Type B pancreatic cell (in vitro differentiated cells): ENCODE results near the gene ULK4. TPM values are rescaled to one million over a fixed set of nuclear protein-coding genes. Genes with fewer than 3 reads are reported as not detected.
"Not testable (repeated sequence)": the region's sequence is repeated elsewhere in the genome, so short reads cannot be mapped to it uniquely, and the experiment has no call there.

Experiments
- DNase-seq: peaks from one replicate; pipeline ENCODE4 v3.0.0; 2021; ENCODE audit warnings: mixed read lengths; ENCODE audit not compliant: unreplicated experiment; ENCODE audit errors: extremely low spot score
- H3K27ac Mint-ChIP-seq: 2 replicates; pipeline ENCODE4 v1.8.0; 2021; ENCODE audit warnings: mild to moderate bottlenecking, mixed read lengths
- H3K27me3 Mint-ChIP-seq: 2 replicates; pipeline ENCODE4 v1.8.0; 2021; ENCODE audit warnings: mixed read lengths
- H3K36me3 Mint-ChIP-seq: 2 replicates; pipeline ENCODE4 v1.8.0; 2021; ENCODE audit warnings: mixed read lengths
- H3K4me1 Mint-ChIP-seq: one replicate; pipeline ENCODE4 v1.8.0; 2021; ENCODE audit warnings: mixed read lengths; ENCODE audit not compliant: unreplicated experiment
- H3K4me3 Mint-ChIP-seq: 2 replicates; pipeline ENCODE4 v1.8.0; 2021; ENCODE audit warnings: mild to moderate bottlenecking, mixed read lengths
- H3K9me3 Mint-ChIP-seq: 2 replicates; pipeline ENCODE4 v1.8.0; 2021; ENCODE audit warnings: mixed read lengths
- CTCF ChIP-seq: fragments of 200-600 bp; sonication (generic); conservative IDR thresholded peaks from 2 replicates; pipeline ENCODE4 v1.5.0; 2021; ENCODE audit warnings: antibody characterized with exemption, mild to moderate bottlenecking
- total RNA-seq: library from RNA; stranded (reverse); gene quantifications from 2 replicates; pipeline ENCODE4 v1.2.1, GENCODE V29; 2021; ENCODE audit warnings: low replicate concordance

Gene ULK4
- total RNA-seq, 1 donor from 2014 or later: 10.7 TPM

- Mint-ChIP-seq H3K4me3 (no peak overlapping the region), H3K9me3 (no peaks in the 10 kb centered on the region), H3K4me1 (no peaks in the 10 kb centered on the region), H3K36me3 (no peaks in the 10 kb centered on the region), H3K27ac (no peak overlapping the region), H3K27me3 (no peaks in the 10 kb centered on the region)
- no peak for DNase-seq
- peak; percentile 85 for TF ChIP-seq CTCF
Observed at GRCh38 chr3:41881233-41881821, 80.6 kb downstream of the ULK4 start.

GRCh38 chr3:41880387-41880786 is 81.5 kb downstream of the ULK4 start:
- H3K4me1 Mint-ChIP-seq: no peaks in the 10 kb centered on the region
- DNase-seq: no peak
- H3K4me3 Mint-ChIP-seq: no peak overlapping the region
- H3K27me3 Mint-ChIP-seq: no peaks in the 10 kb centered on the region
- H3K36me3 Mint-ChIP-seq: no peaks in the 10 kb centered on the region
- no peak overlapping the region for H3K27ac Mint-ChIP-seq
- no peak for TF ChIP-seq CTCF
- no peaks in the 10 kb centered on the region for H3K9me3 Mint-ChIP-seq

- H3K9me3 Mint-ChIP-seq, H3K4me3 Mint-ChIP-seq, H3K36me3 Mint-ChIP-seq, H3K27me3 Mint-ChIP-seq, H3K4me1 Mint-ChIP-seq, H3K27ac Mint-ChIP-seq, DNase-seq: not testable (repeated sequence)
Observed at GRCh38 chr3:41877741-41878140, 84.2 kb downstream of the ULK4 start.

GRCh38 chr3:41874022-41874421 is 87.9 kb downstream of the ULK4 start:
- H3K4me3 Mint-ChIP-seq: no peak overlapping the region
- no peak for DNase-seq

GRCh38 chr3:41872157-41872556 is 89.7 kb downstream of the ULK4 start:
- no peak overlapping the region for H3K27ac Mint-ChIP-seq
- no peak for DNase-seq
- H3K4me1 Mint-ChIP-seq: no peaks in the 10 kb centered on the region
- H3K27me3 Mint-ChIP-seq: no peaks in the 10 kb centered on the region
- peaks cover 19% of the 10 kb centered on the region for H3K36me3 Mint-ChIP-seq
- no peak for TF ChIP-seq CTCF
- H3K4me3 Mint-ChIP-seq: no peak overlapping the region
- H3K9me3 Mint-ChIP-seq: peaks cover 10% of the 10 kb centered on the region

More at GRCh38 chr3:41874022-41874421, 87.9 kb downstream of the ULK4 start:
- TF ChIP-seq CTCF: no peak
- H3K27ac Mint-ChIP-seq: no peak overlapping the region
- H3K9me3 Mint-ChIP-seq: peaks cover 10% of the 10 kb centered on the region
- no peaks in the 10 kb centered on the region for H3K4me1 Mint-ChIP-seq
- peaks cover 19% of the 10 kb centered on the region for H3K36me3 Mint-ChIP-seq
- H3K27me3 Mint-ChIP-seq: no peaks in the 10 kb centered on the region

- TF ChIP-seq CTCF: no peak
- H3K27ac Mint-ChIP-seq: no peak overlapping the region
- no peak overlapping the region for H3K4me3 Mint-ChIP-seq
- no peak for DNase-seq
- no peaks in the 10 kb centered on the region for H3K4me1 Mint-ChIP-seq
- H3K27me3 Mint-ChIP-seq: no peaks in the 10 kb centered on the region
- H3K36me3 Mint-ChIP-seq: peaks cover 19% of the 10 kb centered on the region
- H3K9me3 Mint-ChIP-seq: peaks cover 10% of the 10 kb centered on the region
Observed at GRCh38 chr3:41867533-41867932, 94.4 kb downstream of the ULK4 start.
